ENCODE results near the gene FNDC8. TPM values are rescaled to one million over a fixed set of nuclear protein-coding genes. Genes with fewer than 3 reads are reported as not detected.
"Not testable (repeated sequence)": the region's sequence is repeated elsewhere in the genome, so short reads cannot be mapped to it uniquely, and the experiment has no call there.

FNDC8 gene
- polyA plus RNA-seq, 4 donors = 0.04 TPM; not detected in 3

GRCh38 chr17:35101725-35102124 lies 19.7 kb upstream of the FNDC8 start:
- no peaks in the 10 kb centered on the region for H3K4me1 ChIP-seq (ENCODE audit: control insufficient read depth in 3 of 3, insufficient read depth in 2 of 3, low read depth in 1 of 3, low read length in 2 of 3)
- no peak for FAIRE-seq
- no peak for DNase-seq
- 72 to 89% (median 78%) methylated on average over 2 of the region's 2 CpGs for WGBS, 3 donors
- H3K4me3 ChIP-seq (ENCODE audit: low read depth in 1 of 3, low read length in 3 of 3) = no peak overlapping the region
- no peaks in the 10 kb centered on the region for H3K9me3 ChIP-seq (ENCODE audit: control insufficient read depth in 2 of 2, insufficient read depth in 1 of 2, low read depth in 1 of 2, low read length in 1 of 2)
- peaks cover 4 to 39% (median 14%) of the 10 kb centered on the region in 3 donors for H3K36me3 ChIP-seq (ENCODE audit: control insufficient read depth in 3 of 3, insufficient read depth in 2 of 3, low read depth in 1 of 3, low read length in 3 of 3)
- H3K27me3 ChIP-seq (ENCODE audit: control insufficient read depth in 3 of 3, insufficient read depth in 3 of 3, low read length in 3 of 3) = no peaks in the 10 kb centered on the region
- no peak overlapping the region for H3K27ac ChIP-seq (ENCODE audit: low read depth in 1 of 3, low read length in 2 of 3)

GRCh38 chr17:35103271-35103670 lies 18.1 kb upstream of the FNDC8 start:
- Histone ChIP-seq H3K27me3 (ENCODE audit: control insufficient read depth in 3 of 3, insufficient read depth in 3 of 3, low read length in 3 of 3) (no peaks in the 10 kb centered on the region), H3K36me3 (ENCODE audit: control insufficient read depth in 3 of 3, insufficient read depth in 2 of 3, low read depth in 1 of 3, low read length in 3 of 3) (peaks cover 4 to 41% (median 14%) of the 10 kb centered on the region in 3 donors), H3K4me3 (ENCODE audit: low read depth in 1 of 3, low read length in 3 of 3) (no peak overlapping the region), H3K27ac (ENCODE audit: low read depth in 1 of 3, low read length in 2 of 3) (no peak overlapping the region), H3K9me3 (ENCODE audit: control insufficient read depth in 2 of 2, insufficient read depth in 1 of 2, low read depth in 1 of 2, low read length in 1 of 2) (no peaks in the 10 kb centered on the region), H3K4me1 (ENCODE audit: control insufficient read depth in 3 of 3, insufficient read depth in 2 of 3, low read depth in 1 of 3, low read length in 2 of 3) (no peaks in the 10 kb centered on the region)
- DNase-seq = no peak
- FAIRE-seq = no peak
- WGBS, 3 donors = 95 to 98% (median 97%) methylated on average over 5 of the region's 5 CpGs

- Histone ChIP-seq H3K27me3 (ENCODE audit: control insufficient read depth in 3 of 3, insufficient read depth in 3 of 3, low read length in 3 of 3) (no peaks in the 10 kb centered on the region), H3K4me1 (ENCODE audit: control insufficient read depth in 3 of 3, insufficient read depth in 2 of 3, low read depth in 1 of 3, low read length in 2 of 3) (no peaks in the 10 kb centered on the region), H3K9me3 (ENCODE audit: control insufficient read depth in 2 of 2, insufficient read depth in 1 of 2, low read depth in 1 of 2, low read length in 1 of 2) (no peaks in the 10 kb centered on the region), H3K4me3 (ENCODE audit: low read depth in 1 of 3, low read length in 3 of 3) (no peak overlapping the region), H3K36me3 (ENCODE audit: control insufficient read depth in 3 of 3, insufficient read depth in 2 of 3, low read depth in 1 of 3, low read length in 3 of 3) (peaks cover 4 to 37% (median 10%) of the 10 kb centered on the region in 3 donors), H3K27ac (ENCODE audit: low read depth in 1 of 3, low read length in 2 of 3) (no peak overlapping the region)
- DNase-seq (no peak), FAIRE-seq (no peak)
- 94 to 96% (median 94%) methylated on average over 5 of the region's 5 CpGs for WGBS, 3 donors
Observed at GRCh38 chr17:35104844-35105450, 16.5 kb upstream of the FNDC8 start.

DNA sequence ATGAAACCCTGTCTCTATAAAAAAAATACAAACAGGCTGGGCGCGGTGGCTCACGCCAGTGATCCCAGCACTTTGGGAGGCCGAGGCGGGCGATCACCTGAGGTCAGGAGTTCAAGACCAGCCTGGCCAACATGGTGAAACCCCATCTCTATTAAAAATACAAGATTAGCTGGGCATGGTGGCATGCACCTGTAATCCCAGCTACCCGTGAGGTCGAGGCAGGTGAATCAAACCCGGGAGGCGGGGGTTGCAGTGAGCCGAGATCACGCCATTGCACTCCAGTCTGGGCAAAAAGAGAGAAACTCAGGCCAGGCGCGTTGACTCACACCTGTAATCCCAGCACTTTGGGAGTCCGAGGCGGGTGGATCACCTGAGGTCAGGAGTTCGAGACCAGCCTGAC lies 10.6 kb upstream of the FNDC8 start:
- H3K4me1 ChIP-seq (ENCODE audit: control insufficient read depth in 3 of 3, insufficient read depth in 2 of 3, low read depth in 1 of 3, low read length in 2 of 3); H3K4me3 ChIP-seq (ENCODE audit: low read depth in 1 of 3, low read length in 3 of 3): not testable (repeated sequence)

DNA sequence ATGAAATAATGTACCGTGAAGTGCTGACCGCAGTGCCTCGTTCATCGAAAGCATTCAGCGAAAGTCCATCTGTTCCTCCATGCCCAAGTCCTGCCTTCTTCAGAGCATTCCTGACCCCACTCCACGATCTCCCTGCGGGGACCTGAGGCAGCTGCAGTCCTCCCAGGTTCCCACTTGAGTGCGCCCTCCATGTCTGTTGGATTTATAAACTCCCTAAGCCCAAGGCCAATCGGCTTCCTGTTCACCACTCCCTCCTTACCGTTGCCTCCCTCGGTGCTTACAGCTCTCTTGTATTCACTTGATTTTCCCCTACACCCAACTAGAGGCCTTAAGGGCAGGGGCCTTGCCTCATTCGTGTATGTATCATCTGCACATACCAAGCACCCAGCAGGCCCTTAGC lies 4.6 kb upstream of the FNDC8 start:
- Histone ChIP-seq H3K27ac (ENCODE audit: low read depth in 1 of 3, low read length in 2 of 3) (no peak overlapping the region), H3K27me3 (ENCODE audit: control insufficient read depth in 3 of 3, insufficient read depth in 3 of 3, low read length in 3 of 3) (no peaks in the 10 kb centered on the region), H3K36me3 (ENCODE audit: control insufficient read depth in 3 of 3, insufficient read depth in 2 of 3, low read depth in 1 of 3, low read length in 3 of 3) (peaks cover 0 to 6% (median 0%) of the 10 kb centered on the region in 3 donors), H3K4me3 (ENCODE audit: low read depth in 1 of 3, low read length in 3 of 3) (no peak overlapping the region), H3K9me3 (ENCODE audit: control insufficient read depth in 2 of 2, insufficient read depth in 1 of 2, low read depth in 1 of 2, low read length in 1 of 2) (no peaks in the 10 kb centered on the region), H3K4me1 (ENCODE audit: control insufficient read depth in 3 of 3, insufficient read depth in 2 of 3, low read depth in 1 of 3, low read length in 2 of 3) (peaks cover 0 to 4% (median 3%) of the 10 kb centered on the region in 3 donors)
- FAIRE-seq (no peak), DNase-seq (no peak)
- WGBS, 3 donors = 87 to 93% (median 91%) methylated on average over 12 of the region's 12 CpGs

More for the DNA sequence above, 10.6 kb upstream of the FNDC8 start:
- H3K36me3 ChIP-seq (ENCODE audit: control insufficient read depth in 3 of 3, insufficient read depth in 2 of 3, low read depth in 1 of 3, low read length in 3 of 3) = peaks cover 0 to 12% (median 0%) of the 10 kb centered on the region in 3 donors
- DNase-seq; H3K27ac ChIP-seq (ENCODE audit: low read depth in 1 of 3, low read length in 2 of 3); H3K27me3 ChIP-seq (ENCODE audit: control insufficient read depth in 3 of 3, insufficient read depth in 3 of 3, low read length in 3 of 3); FAIRE-seq; H3K9me3 ChIP-seq (ENCODE audit: control insufficient read depth in 2 of 2, insufficient read depth in 1 of 2, low read depth in 1 of 2, low read length in 1 of 2): not testable (repeated sequence)
- 96 to 98% (median 97%) methylated on average over 17 of the region's 17 CpGs for WGBS, 3 donors

DNA sequence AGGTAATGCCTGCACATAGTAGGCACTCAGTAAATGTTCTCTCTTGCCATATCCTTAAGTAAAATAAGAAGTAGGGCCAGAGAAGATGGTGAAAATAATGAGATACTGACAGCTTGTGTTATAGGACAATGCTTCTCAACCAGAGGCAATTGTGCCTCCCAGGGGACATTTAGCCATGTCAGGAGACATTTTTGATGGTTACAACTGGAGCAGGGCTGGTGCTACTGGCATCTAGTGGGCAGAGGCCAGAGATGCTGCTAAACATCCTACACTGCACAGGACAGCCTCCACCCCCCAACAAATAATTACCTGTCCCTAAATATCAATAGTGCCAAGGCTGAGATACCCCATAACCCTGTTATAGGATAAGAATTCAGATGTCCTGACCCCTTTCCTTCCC lies 3.4 kb upstream of the FNDC8 start:
- no peaks in the 10 kb centered on the region for H3K27me3 ChIP-seq (ENCODE audit: control insufficient read depth in 3 of 3, insufficient read depth in 3 of 3, low read length in 3 of 3)
- peaks cover 0 to 6% (median 0%) of the 10 kb centered on the region in 3 donors for H3K36me3 ChIP-seq (ENCODE audit: control insufficient read depth in 3 of 3, insufficient read depth in 2 of 3, low read depth in 1 of 3, low read length in 3 of 3)
- H3K9me3 ChIP-seq (ENCODE audit: control insufficient read depth in 2 of 2, insufficient read depth in 1 of 2, low read depth in 1 of 2, low read length in 1 of 2) = no peaks in the 10 kb centered on the region
- DNase-seq (peak in 1 of 2 donors; percentile 20), FAIRE-seq (no peak)
- H3K27ac ChIP-seq (ENCODE audit: low read depth in 1 of 3, low read length in 2 of 3) = no peak overlapping the region
- peaks cover 0 to 4% (median 3%) of the 10 kb centered on the region in 3 donors for H3K4me1 ChIP-seq (ENCODE audit: control insufficient read depth in 3 of 3, insufficient read depth in 2 of 3, low read depth in 1 of 3, low read length in 2 of 3)
- no peak overlapping the region for H3K4me3 ChIP-seq (ENCODE audit: low read depth in 1 of 3, low read length in 3 of 3)

DNA sequence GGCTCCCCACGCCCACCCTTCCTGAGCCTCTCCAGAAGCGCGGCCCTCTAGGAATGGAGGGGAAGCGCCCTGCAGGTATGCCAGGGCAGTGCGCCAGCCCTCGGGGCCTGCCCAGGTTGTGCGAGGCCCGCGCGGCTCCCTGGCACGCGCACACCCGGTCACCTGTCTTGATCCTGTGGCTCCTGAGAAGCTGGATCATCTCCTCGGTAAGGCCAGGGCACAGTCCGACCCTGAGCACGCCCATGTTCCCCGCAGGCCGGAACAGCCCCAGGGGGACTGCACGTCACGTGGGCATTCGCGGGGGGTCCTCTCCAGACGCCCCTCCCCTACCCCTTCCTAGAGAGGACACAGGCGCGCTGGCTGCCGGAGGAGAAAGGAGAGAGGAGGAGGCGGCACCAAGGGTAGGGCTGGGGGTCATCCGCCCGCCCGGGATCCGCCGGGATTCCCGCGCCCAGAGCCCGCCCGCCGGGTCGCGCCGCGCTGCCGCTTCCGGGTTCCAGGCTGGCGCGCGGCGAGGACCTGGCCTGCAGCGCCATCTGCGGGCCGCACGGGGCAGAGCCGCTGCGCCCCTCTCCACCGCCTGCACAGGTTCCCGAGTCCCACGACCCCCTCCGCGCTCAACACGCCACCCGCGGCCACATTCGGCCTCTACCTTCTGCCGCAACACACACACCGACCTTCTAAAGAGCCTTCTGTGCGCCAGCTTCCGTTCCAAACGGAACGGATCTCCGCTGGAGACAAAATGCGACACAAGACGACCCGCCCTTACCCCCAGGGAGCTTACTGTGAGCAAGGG lies 1.8 kb upstream of the FNDC8 start, which contains the start of gene RAD51D:
Gene RAD51D, minus strand, starts transcription at position 491 of the 796 bp plus-strand sequence. Its CDS starts 247 bp downstream, at position 244.
- Histone ChIP-seq H3K4me3 (ENCODE audit: low read depth in 1 of 3, low read length in 3 of 3) (peak within 1 kb of the TSS; percentile 61 to 78 (median 68)), H3K27me3 (ENCODE audit: control insufficient read depth in 3 of 3, insufficient read depth in 3 of 3, low read length in 3 of 3) (no peaks in the 10 kb centered on the region), H3K4me1 (ENCODE audit: control insufficient read depth in 3 of 3, insufficient read depth in 2 of 3, low read depth in 1 of 3, low read length in 2 of 3) (peaks cover 0 to 4% (median 3%) of the 10 kb centered on the region in 3 donors), H3K27ac (ENCODE audit: low read depth in 1 of 3, low read length in 2 of 3) (peak within 1 kb of the TSS; percentile 32 to 78 (median 38)), H3K36me3 (ENCODE audit: control insufficient read depth in 3 of 3, insufficient read depth in 2 of 3, low read depth in 1 of 3, low read length in 3 of 3) (peaks cover 0 to 4% (median 0%) of the 10 kb centered on the region in 3 donors), H3K9me3 (ENCODE audit: control insufficient read depth in 2 of 2, insufficient read depth in 1 of 2, low read depth in 1 of 2, low read length in 1 of 2) (no peaks in the 10 kb centered on the region)
- WGBS, 3 donors = 0 to 1% (median 1%) methylated on average over 38 to 72 of the region's 72 CpGs
- DNase-seq = peak; percentile 67 to 91
- FAIRE-seq = no peak

- H3K27me3 ChIP-seq (ENCODE audit: control insufficient read depth in 3 of 3, insufficient read depth in 3 of 3, low read length in 3 of 3) = no peaks in the 10 kb centered on the region
- H3K36me3 ChIP-seq (ENCODE audit: control insufficient read depth in 3 of 3, insufficient read depth in 2 of 3, low read depth in 1 of 3, low read length in 3 of 3) = peaks cover 0 to 25% (median 4%) of the 10 kb centered on the region in 3 donors
- FAIRE-seq = no peak
- no peak overlapping the region for H3K4me3 ChIP-seq (ENCODE audit: low read depth in 1 of 3, low read length in 3 of 3)
- DNase-seq = no peak
- no peak overlapping the region for H3K27ac ChIP-seq (ENCODE audit: low read depth in 1 of 3, low read length in 2 of 3)
- no peaks in the 10 kb centered on the region for H3K9me3 ChIP-seq (ENCODE audit: control insufficient read depth in 2 of 2, insufficient read depth in 1 of 2, low read depth in 1 of 2, low read length in 1 of 2)
- peaks cover 0 to 5% (median 5%) of the 10 kb centered on the region in 3 donors for H3K4me1 ChIP-seq (ENCODE audit: control insufficient read depth in 3 of 3, insufficient read depth in 2 of 3, low read depth in 1 of 3, low read length in 2 of 3)
- WGBS, 3 donors = 84 to 95% (median 91%) methylated on average over 11 of the region's 11 CpGs
Observed at GRCh38 chr17:35127751-35128514, 6.5 kb downstream of the FNDC8 start.

Data from small intestine (tissue), 7 donors.